GM21360 (cell line): Measurements from ENCODE around the gene H2BK1.

ENCODE experiments used
- ATAC-seq: cut with Tn5 transposase; IDR thresholded peaks from one replicate; pipeline ENCODE4 v1.9.1; 2021; ENCODE audit warnings: mild to moderate bottlenecking, moderate library complexity; ENCODE audit not compliant: unreplicated experiment

H2BK1 gene

DNA sequence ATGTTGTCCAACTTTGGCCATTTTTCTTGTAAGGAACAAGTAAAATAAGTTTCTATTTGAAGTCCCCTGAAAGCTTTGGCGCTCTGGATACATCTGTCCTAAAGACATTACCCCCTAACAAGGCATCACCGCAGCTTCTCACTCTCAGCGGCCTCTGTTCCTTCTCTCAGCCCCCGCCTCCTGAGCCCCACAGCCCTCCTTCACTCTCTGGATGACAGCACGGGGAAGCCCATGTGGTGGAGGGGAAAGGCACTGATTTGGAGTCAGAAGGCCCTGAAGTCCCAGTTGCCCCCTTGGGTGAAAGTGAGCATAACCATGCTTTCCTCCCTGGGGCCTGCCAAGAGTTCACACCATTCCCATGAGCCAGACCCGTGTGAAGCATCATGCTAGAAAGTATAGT is 4.6 kb downstream of the H2BK1 start:
- ATAC-seq: no peak

DNA sequence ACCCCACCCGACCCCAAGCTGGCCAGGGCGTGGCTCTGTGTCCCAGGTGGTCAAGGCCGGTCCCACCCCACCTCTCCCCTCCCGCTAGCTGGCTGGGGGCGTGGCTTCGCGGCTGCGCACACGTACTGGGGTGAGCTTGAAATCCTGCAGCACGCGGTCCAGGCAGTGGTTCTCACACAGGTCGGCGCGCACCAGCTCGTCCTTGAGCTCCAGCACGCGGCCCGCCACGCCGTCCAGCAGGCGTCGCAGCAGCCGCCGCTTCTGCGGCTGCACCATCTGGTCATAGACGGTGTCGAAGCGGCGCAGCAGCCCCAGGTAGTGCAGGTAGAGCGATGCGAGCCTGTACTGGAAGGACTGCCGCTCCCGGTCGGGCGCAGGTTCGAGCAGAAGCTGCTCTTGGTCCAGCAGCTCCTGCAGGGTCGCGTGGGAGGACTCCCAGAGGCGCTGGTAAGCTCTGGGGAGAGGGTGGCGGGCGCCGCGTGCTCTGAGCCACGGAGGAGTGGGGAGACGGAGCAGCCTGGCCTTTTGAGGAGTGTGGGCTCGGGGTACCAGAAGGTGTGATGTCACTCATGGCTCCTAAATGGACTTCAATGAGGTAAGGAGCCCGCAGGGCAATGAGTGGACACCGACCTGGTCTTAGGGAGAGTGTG is 5.8 kb downstream of the H2BK1 start:
- no peak for ATAC-seq

DNA sequence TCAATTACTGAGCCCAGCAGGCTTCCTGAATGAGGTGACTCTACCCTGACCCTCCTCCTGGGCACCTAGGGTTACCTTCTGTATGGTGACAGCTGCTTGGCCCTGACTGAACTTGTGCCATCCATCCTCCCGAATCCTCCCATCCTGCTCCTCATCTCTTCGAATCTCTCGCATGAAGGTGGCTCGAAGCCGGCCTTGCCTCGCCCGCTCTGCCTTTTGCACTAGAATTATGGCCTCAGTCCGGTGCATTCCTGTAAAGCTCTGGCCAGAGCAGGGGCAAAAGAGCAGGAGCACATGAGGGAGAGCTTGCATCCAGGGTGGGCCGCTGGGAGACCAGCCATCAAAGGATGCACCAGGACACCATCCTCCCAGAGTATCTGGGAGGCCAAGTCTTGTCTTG is 7.5 kb downstream of the H2BK1 start:
- ATAC-seq: no peak

DNA sequence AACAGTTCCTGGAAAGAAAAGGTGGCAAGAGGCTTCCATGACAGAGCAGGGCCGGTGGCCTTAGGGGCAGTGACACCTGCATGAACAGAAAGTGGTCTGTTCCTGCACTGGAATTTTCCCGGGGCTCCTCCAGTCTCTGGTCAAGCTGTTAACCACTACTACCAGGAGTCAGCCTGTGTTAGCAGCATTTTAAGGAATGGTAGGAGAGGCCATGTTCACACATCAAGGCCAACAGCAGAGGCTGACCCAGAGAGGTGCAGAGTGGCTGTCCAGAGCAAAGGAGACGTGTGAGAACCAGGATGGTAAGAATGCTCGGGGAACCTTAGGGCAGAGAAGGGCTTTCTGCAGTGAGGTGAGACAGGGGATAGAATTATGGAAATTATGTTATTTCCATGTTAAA is 8.5 kb downstream of the H2BK1 start:
- ATAC-seq: no peak

DNA sequence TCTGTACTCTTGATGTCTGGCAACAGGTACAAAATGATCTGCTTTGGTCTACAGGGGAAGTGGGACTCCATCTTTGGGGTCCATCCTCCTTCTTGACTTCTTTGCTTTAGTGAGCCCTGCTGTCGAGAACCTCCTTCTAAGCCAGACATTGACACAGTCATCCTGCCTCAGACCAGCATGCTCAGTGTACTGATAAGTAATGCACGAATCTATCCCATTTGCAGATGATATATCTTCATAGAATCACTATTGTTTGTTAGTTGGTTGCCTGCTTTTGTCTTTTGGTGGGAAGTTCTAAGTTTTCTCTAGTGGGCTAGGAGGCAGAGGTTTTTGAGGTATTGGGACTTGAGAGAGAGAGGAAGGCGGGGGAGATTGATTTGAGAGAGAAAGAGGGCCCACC is 8.9 kb downstream of the H2BK1 start:
- no peak for ATAC-seq

DNA sequence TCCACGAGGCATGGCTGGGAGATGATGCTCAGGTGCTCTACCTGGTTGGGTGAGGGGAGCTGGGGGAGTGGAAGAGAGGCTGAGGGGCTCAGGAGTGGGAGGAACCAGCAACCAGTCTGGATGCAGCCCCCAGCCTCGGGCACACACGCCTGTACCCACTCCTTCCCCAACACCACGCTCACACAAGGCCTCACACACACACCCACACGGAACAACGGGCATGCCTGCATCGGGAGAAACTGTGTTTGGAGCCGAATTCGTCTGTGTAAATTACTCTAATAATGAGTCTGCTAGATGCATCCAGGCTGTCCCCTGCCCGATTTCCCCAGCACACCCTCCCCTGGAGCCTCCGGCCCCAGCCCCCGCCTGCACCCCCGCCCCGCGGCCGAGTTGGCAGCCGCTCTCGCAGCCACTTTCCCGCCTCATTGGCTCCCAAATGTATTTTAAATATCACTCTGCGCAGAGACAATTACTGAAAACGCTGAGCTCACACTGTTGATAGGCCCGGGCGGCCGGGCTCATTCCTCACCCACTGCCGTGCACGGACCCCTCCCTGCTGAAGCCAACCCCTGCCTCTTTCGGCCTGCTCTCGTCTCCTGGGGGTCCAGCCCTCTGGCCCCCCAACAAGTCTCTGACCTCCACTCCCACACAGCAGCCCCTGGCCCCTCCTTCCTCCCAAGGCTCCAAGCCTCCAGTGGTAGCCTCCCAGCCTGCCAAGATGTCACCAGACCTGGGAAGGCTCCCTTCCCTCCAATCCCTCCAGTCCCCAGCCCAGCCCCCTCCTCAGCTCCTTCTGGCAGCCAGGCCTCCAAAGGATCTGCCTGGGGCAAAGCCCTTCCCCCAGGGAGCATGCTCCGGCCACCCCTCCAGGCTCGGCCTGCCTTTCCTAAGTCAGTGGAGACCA is 11.1 kb downstream of the H2BK1 start:
- ATAC-seq: no peak

DNA sequence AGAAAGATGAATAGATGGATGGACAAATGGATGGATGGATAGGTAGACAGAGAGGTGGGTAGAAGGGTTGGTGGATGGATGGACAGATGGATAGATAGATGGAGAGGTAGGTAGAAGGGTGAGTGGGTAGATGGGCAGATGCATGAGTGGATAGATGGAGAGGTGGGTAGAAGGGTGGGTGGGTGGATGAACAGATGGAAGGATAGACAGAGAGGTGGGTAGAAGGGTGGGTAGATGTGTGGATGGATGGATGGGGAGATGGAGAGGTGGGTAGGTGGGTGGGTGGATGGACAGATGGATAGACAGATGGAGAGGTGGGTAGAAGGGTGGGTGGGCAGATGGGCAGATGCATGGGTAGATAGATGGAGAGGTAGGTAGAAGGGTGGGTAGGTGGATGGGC is 12.4 kb downstream of the H2BK1 start:
- no peak for ATAC-seq

DNA sequence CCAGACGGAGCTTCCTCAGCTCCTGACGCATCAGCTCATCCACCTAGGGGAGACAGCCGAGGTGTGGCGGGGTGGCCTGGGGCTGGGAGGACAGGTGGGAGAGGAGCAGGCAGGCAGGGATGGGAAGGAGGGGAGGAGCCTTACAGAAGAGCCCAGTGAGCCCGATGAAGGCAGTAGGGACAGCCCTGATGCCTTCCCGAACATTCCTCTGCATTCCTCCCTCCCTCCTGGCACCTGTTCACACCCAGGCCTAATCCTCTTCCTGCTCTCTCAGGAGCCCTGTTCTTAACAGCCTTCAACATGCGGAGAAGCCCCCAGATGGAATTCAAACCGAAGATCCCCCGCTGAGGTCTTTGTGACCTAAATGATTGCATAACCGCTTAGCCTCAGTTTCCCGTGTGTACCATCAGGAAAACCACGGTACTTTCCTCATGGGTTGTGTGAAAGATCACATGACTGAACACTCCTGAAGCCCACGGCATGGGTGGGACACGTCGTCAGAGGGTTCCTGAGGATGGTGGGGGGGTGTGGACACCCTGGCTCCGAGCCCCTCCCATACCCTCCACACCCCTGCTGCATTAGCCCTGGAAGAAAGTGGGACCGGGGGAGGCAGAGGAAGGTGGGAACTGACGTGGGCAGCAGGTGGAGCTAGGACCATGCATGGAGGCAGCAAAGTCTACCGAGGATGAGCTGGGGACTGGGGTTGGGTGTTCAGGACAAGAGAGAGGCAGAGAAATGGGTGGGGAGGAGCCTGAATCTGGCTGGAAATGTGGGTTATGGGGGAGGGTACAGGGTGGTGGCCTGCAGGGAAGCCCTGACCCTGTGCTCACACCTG is 14.5 kb downstream of the H2BK1 start:
- no peak for ATAC-seq

DNA sequence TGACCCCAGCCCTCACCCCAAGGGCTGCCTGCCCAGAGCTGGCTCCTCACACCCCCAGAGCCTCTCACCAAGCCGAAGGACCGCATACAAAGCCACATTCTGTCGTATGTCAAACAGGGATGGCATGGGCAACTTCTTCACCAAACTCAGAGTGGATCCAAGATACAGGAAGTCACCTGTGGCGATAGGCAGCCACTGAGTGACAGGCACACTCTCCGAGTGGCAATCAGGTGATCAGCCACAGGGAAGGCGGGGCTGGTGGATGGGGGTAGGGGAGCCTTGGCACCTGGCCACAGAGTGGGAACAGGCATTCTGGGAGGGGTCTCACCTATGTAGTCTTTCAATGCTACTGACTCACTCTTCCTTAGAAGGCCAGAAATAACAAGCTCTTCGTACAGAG is 16.1 kb downstream of the H2BK1 start:
- no peak for ATAC-seq

DNA sequence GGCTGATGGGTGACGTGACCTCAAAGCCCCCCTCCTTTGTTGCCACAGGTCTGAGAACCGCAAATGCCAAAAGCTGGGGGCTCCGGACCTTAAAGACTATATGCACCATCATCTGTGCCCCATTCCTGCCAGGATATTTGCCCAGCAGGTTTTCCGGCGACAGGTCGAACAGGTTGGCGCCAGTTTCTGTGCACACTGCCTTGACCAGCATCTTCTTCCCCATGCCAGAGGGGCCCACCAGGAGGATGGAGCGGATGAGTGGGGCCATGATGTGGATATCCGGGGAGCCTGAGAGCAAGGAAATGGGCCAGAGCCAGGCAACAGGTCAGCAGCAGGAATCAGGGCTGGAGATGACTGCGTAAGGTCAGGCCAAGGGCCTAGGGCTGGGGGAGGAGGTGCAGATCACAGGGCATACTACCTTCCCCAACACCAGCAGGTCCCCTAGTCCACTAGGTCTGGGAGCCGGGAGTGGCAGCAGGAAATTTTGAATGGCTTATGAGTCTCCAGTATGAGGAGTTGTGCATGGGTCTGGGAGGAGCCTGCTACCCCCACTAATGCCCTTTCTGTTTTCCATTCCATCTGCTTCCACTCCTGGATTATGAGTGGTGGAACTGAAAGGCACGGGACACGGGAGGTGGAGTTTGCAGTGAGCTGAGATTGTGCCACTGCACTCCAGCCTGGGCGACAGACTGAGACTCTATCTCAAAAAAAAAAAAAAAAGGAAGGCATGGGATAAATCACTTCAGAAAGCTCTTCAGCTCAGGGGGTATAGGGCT is 16.9 kb downstream of the H2BK1 start:
- no peak for ATAC-seq

DNA sequence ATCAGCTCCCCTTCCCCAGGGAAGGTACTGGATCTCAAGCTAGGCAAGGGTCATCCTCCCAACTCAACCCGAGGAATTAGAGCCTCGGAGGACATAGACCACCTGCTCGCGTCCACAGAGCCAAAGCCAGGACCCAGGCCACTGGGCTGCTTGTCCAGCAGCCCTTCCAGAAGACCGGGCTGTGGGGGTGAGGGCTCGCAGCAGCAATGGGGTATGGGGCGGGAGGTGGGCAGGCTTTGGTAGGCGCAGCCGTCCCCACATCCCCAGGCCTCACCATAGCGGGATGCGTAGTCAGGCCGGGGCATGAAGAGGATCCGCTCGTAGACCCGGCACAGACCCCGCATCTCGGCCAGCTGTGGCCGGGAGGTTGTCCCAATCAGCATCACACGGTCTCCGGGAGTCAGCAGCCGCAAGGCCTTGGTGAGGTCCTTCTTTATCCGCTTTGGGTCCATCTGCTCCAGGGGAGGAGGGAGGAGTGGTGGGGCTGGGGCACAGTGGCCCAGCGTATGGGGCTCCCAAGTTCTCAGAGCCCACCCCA is 18.2 kb downstream of the H2BK1 start:
- no peak for ATAC-seq

DNA sequence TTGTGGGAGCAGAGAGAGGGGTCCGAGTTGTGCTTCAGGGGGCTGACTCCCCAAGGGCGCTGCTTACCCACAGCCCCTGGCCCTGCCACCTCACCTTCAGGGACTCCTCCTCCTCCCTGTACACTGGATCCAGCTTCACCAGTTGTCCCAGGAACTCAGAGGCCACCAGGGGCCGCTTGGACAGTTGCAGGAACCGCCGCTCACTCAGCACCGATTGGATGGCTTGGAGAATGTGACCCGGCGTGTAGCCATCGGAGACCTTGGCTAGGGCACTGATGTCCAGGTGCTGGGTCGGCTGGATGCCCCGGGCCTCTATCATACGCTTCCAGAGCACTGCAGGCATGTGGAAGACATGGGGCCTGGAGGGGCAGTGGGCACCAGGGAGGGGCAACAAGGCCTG is 18.7 kb downstream of the H2BK1 start:
- no peak for ATAC-seq

DNA sequence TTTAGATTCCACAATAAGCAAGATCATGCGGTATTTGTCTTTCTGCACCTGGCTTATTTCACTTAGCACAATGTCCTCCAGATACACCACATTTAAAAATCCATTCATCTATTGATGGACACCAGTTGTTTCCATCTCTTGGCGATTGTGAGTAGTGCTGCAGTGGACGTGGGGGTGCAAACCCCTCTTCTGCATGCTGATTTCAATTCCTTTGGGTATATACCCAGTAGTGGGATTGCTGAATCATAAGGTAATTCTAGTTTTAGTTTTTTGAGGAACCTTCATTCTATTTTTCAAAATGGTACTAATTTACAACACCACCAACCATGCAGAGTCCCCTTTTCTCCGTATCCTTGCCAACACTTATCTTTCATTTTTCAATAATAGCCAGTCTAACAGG is 21.2 kb downstream of the H2BK1 start:
- no peak for ATAC-seq

DNA sequence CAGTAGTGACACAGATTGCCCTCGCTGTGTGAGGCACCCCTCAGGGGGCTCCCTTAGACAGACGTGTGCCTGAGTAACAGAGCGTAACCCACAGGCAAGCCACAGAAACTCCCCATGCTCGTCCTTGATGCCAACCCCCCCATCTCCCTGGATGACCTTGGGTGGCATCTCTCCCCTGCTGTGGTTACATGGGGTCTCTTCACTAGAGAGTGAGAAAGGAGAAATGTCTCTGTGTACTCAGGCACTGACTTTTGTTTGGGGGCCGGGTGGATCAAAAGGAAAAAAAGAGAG is 22.1 kb downstream of the H2BK1 start:
- ATAC-seq: no peak

DNA sequence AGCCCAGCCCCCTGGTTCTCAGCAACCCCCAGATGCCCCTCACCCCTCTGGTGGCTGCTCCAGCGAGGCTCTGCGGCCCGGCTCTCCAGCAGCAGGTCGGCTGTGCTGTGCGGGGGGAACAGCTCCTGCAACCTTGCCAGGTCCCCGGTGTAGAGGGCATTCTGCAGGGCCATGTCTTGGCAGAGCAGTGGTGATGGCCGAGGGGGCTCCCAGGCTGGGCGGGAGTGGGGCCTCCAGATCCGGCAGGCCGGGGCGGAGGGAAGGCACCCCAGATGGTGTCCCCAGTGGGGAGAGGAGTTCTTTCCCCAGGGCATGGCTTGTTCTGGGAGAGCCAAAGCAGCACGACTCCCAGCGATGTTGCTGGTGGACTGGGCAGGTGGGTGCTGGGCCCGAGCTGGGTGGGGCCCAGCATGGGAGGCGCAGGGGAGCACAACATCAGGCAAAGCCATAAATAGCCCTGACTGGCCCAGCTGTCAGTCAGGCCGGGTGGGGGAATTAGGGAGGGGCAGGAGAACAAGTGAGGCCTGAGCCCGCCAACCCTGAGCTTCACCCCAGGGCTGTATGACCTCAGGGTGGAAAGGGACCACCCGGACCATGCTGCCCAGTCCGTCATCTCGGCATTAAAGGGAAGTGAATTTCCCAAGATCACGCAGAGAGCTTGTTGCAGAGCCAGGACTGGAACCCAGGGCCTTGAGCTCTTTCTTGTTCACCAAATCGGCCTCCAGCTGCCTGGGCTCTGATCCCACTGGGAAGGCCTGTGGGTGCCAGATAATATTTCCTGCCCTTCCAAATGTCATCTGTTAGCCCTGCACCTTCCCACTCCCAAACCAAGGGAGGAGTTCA is 22.7 kb downstream of the H2BK1 start:
- ATAC-seq: no peak

DNA sequence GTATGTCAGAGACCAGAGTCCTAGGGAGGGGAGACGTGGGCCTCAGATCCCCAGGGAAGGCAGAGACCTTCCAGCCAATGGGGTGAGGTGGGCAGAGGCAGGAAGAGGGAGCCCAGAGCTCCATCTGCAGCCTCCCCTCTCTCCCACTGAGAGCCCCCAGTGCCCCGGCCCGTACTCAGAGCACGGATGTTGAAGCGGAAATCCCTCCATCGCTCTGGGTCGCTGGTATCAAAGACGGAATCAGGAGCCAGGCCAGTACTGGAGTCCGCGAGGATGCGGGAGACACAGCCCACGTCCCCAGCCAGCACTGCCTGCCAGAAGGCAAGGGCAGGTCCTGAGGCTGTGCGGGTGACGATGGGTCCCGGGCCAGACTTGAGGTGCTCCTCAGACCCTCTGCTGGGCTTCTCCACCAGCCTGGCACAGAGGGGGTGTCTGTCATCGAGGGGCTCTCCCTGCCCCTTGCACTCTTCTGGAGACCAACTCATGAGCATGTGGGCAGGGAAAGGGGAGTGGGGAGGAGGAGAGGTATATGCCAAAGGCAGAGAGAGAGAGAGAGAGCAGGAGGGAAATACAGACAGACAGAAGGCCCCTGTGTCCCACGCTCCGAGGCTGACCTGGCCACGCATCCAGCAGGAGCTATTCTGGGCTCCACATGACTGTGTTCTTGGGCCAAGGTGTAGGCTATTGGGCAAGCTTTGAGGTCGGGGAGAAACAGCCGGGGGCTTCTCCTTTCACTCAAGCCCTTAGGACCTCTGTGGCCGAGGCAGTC is 23.5 kb downstream of the H2BK1 start, which contains the start of gene ASB10:
Gene ASB10, minus strand, starts transcription at position 611 of the 769 bp plus-strand sequence. Its CDS starts 120 bp downstream, at position 491.
- no peak for ATAC-seq

DNA sequence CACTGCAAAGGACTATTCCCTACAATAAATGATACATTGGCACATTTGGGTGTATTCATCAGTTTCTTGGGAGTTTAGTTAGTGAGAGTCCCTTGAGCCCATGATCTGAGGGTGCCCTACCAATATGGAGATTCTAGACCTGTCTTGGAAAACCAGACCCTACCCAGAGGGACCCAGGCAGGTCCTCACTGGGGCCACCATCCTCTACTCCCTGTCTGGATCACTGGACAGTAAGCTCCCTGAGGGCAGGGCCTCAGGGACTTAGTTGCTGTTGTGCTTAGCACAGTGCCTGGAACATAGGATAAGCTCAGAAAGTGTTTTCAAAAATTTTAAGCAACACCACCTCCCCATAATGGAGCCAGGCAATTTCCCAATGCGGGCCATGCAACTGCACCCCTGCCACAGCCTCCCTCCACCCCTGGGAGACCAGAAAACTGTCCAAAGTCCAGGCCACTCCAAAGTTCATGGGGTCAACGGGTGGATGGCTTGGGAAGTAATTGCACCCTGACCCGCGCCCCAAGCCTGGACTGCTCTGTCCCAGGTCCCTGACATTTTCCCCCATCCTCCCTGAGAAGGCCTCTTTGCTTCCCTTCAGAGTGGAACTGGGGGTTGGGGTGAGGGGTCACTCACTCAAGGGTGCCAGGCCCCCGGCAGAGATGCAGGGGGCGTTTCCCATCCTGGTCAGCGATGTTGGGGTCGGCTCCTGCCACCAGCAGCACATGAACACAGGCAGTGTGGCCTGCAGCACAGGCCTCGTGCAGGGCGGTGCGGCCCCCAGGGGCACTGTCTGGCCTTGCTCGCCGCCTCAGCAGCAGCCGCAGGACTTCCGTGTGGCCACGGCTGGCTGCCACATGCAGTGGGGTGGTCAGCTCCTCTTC is 24.3 kb downstream of the H2BK1 start:
- no peak for ATAC-seq

DNA sequence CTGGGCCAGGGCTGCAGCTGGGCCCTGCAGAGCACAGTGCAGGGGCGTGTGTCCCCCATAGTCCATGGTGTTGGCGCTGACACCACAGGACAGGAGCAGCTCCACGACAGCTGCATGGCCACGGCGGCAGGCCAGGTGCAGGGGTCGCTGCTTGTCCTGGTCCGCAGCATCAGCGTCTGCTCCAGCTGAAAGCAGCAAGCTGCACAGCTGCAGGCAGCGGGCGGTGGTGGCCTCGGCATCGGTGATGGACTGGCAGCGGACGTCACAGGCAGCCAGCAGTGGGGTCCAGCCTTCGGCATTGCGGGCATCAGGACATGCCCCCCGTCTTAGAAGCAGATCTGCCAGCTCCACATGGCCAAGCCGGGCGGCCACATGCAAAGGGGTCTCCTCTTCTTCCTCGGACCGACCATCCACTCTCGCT is 29.3 kb downstream of the H2BK1 start:
- ATAC-seq: no peak
